SK-N-SH (cell line): ENCODE data around the gene SUPT3H. TPM values are rescaled to one million over a fixed set of nuclear protein-coding genes. Genes with fewer than 3 reads are reported as not detected.

Source experiments
- CTCF ChIA-PET: fragments of 300-600, 350-600 bp; formaldehyde crosslinking; extraction: SDS; loops from one replicate; lab custom pipeline; 2021; lab: Yijun Ruan, JAX
- POLR2A ChIA-PET: fragments of 350-600 bp; sonication (Branson Sonifier 250); formaldehyde crosslinking; extraction: SDS; loops from one replicate; lab custom pipeline; 2020; ENCODE audit warnings: antibody characterized with exemption, inconsistent platforms; lab: Yijun Ruan, JAX
- DNase-seq: peaks from one replicate; pipeline ENCODE4 v3.0.0; 2012
- H2AFZ ChIP-seq: fragments of 200-600 bp; sonication (generic); 2 replicates; pipeline ENCODE4 v1.8.1; 2016; ENCODE audit warnings: antibody characterized with exemption, mild to moderate bottlenecking, low read depth
- H3F3A ChIP-seq: fragments of 200-600 bp; sonication (generic); replicated peaks from 2 replicates; pipeline ENCODE3; 2016; ENCODE audit warnings: antibody characterized with exemption, mild to moderate bottlenecking; ENCODE audit not compliant: insufficient read depth
- H3K27ac ChIP-seq, 2 experiments: fragments of 200-500 bp in 1 of 2; fragments of 200-600 bp in 1 of 2; sonication (Bioruptor generic) in 1 of 2; sonication (generic), shearing (Covaris generic) in 1 of 2; 2 replicates each; pipeline versions ENCODE4 v1.5.1 to v1.6.1; 2014 to 2016; ENCODE audit warnings: low read depth in 2 of 2, inconsistent platforms in 1 of 2, low read length in 1 of 2, mild to moderate bottlenecking in 1 of 2, mixed read lengths in 1 of 2
- H3K27me3 ChIP-seq: fragments of 200-600 bp; sonication (generic), shearing (Covaris generic); 2 replicates; pipeline ENCODE4 v1.6.1; 2016; ENCODE audit warnings: mixed run types; ENCODE audit not compliant: insufficient read depth
- H3K36me3 ChIP-seq, 2 experiments: fragments of 200-500 bp in 1 of 2; fragments of 200-600 bp in 1 of 2; sonication (Bioruptor generic) in 1 of 2; sonication (generic) in 1 of 2; replicated peaks in 1 of 2; 2 replicates each; pipeline versions ENCODE3 to v1.5.1; 2014 to 2016; ENCODE audit warnings: low read length in 1 of 2, mild to moderate bottlenecking in 1 of 2; ENCODE audit not compliant: insufficient read depth in 2 of 2, control insufficient read depth in 1 of 2
- H3K4me1 ChIP-seq, 2 experiments: fragments of 200-500 bp in 1 of 2; fragments of 200-600 bp in 1 of 2; sonication (Bioruptor generic) in 1 of 2; sonication (generic), shearing (Covaris generic) in 1 of 2; 2 replicates each; pipeline versions ENCODE4 v1.5.1 to v1.6.1; 2014 to 2016; ENCODE audit warnings: low read depth in 1 of 2, low read length in 1 of 2, mixed run types in 1 of 2; ENCODE audit not compliant: insufficient read depth in 2 of 2, control insufficient read depth in 1 of 2
- H3K4me2 ChIP-seq: fragments of 200-600 bp; sonication (generic), shearing (Covaris generic); 2 replicates; pipeline ENCODE4 v1.6.1; 2017; ENCODE audit warnings: mixed run types
- H3K4me3 ChIP-seq, 2 experiments: fragments of 200-500 bp in 1 of 2; fragments of 200-600 bp in 1 of 2; sonication (Bioruptor generic) in 1 of 2; sonication (generic), shearing (Covaris generic) in 1 of 2; 2 replicates each; pipeline versions ENCODE4 v1.5.1 to v1.8.1; 2014 to 2016; ENCODE audit warnings: low read depth in 2 of 2, inconsistent platforms in 1 of 2, low read length in 1 of 2, mild to moderate bottlenecking in 1 of 2, mixed read lengths in 1 of 2, moderate library complexity in 1 of 2
- H3K79me2 ChIP-seq: fragments of 200-600 bp; sonication (generic); 2 replicates; pipeline ENCODE4 v1.8.1; 2017; ENCODE audit warnings: mild to moderate bottlenecking; ENCODE audit not compliant: insufficient read depth
- H3K9ac ChIP-seq: fragments of 200-600 bp; sonication (generic); 2 replicates; pipeline ENCODE4 v1.6.1; 2017; ENCODE audit warnings: mixed run types
- H3K9me2 ChIP-seq: fragments of 200-600 bp; sonication (generic); 2 replicates; pipeline ENCODE4 v1.6.1; 2017; ENCODE audit warnings: mixed run types
- H3K9me3 ChIP-seq: fragments of 200-600 bp; sonication (generic); 2 replicates; pipeline ENCODE4 v1.6.1; 2017; ENCODE audit warnings: mixed run types, mild to moderate bottlenecking, moderate library complexity
- H4K20me1 ChIP-seq: fragments of 200-600 bp; sonication (generic); 2 replicates; pipeline ENCODE4 v1.6.1; 2017; ENCODE audit warnings: mild to moderate bottlenecking, mixed run types; ENCODE audit not compliant: insufficient read depth
- CTCF ChIP-seq: fragments of 200-600 bp; sonication (generic); IDR thresholded peaks from 2 replicates; pipeline ENCODE4 v1.6.1; 2017; ENCODE audit warnings: antibody characterized with exemption, mild to moderate bottlenecking, moderate library complexity
- ELF1 ChIP-seq: IDR thresholded peaks from 2 replicates; pipeline ENCODE4 v1.4.0; 2012
- EP300 ChIP-seq, 2 experiments: IDR thresholded peaks; 2 replicates each; pipeline versions ENCODE4 v1.4.0 to v1.6.1; 2012; ENCODE audit warnings: borderline replicate concordance in 1 of 2, low read depth in 1 of 2, low read length in 1 of 2
- EZH2phosphoT487 ChIP-seq: fragments of 200-600 bp; sonication (generic); IDR thresholded peaks from 2 replicates; pipeline ENCODE4 v1.6.1; 2017; ENCODE audit warnings: low read depth, mixed run types, mild to moderate bottlenecking, antibody characterized with exemption, moderate library complexity, borderline replicate concordance
- FOSL2 ChIP-seq: IDR thresholded peaks from 2 replicates; pipeline ENCODE4 v1.4.0; 2012; ENCODE audit warnings: low read depth, mild to moderate bottlenecking, moderate library complexity, borderline replicate concordance
- FOXJ3 ChIP-seq: sonication (generic); formaldehyde crosslinking; IDR thresholded peaks from 2 replicates; pipeline ENCODE4 v1.5.1; 2020; ENCODE audit warnings: mild to moderate bottlenecking, missing genetic modification reagents
- GABPA ChIP-seq: IDR thresholded peaks from 2 replicates; pipeline ENCODE4 v1.4.0; 2012; ENCODE audit warnings: low read depth, mild to moderate bottlenecking
- GATA2 ChIP-seq: sonication (generic); formaldehyde crosslinking; IDR thresholded peaks from 2 replicates; pipeline ENCODE4 v1.5.0; 2020; ENCODE audit warnings: mild to moderate bottlenecking, missing genetic modification reagents
- JUND ChIP-seq: IDR thresholded peaks from 2 replicates; pipeline ENCODE4 v1.4.0; 2012
- MAX ChIP-seq: IDR thresholded peaks from 2 replicates; pipeline ENCODE4 v1.4.0; 2012; ENCODE audit warnings: low read depth
- MXI1 ChIP-seq: IDR thresholded peaks from 2 replicates; pipeline ENCODE4 v1.6.1; 2012; ENCODE audit warnings: mild to moderate bottlenecking, low read depth, low read length, improper control_type of control experiment
- NFIC ChIP-seq: IDR thresholded peaks from 2 replicates; pipeline ENCODE4 v1.4.0; 2012; ENCODE audit warnings: borderline replicate concordance
- NRF1 ChIP-seq: IDR thresholded peaks from 2 replicates; pipeline ENCODE4 v1.6.1; 2012; ENCODE audit warnings: low read depth, mild to moderate bottlenecking, low read length
- POLR2AphosphoS5 ChIP-seq: IDR thresholded peaks from 2 replicates; pipeline ENCODE4 v1.6.1; 2012; ENCODE audit warnings: low read depth, low read length
- RFX5 ChIP-seq: IDR thresholded peaks from 2 replicates; pipeline ENCODE4 v1.6.1; 2012; ENCODE audit warnings: mild to moderate bottlenecking, improper control_type of control experiment, low read length
- RXRA ChIP-seq: IDR thresholded peaks from 2 replicates; pipeline ENCODE4 v1.4.0; 2012; ENCODE audit warnings: low read depth, mild to moderate bottlenecking, borderline replicate concordance
- SIN3A ChIP-seq: IDR thresholded peaks from 2 replicates; pipeline ENCODE4 v1.6.1; 2012; ENCODE audit warnings: low read depth, mild to moderate bottlenecking, low read length, moderate library complexity, borderline replicate concordance
- SMC3 ChIP-seq: IDR thresholded peaks from 2 replicates; pipeline ENCODE4 v1.6.1; 2012; ENCODE audit warnings: low read depth, low read length, improper control_type of control experiment
- TCF12 ChIP-seq: IDR thresholded peaks from 2 replicates; pipeline ENCODE4 v1.4.0; 2012
- TEAD4 ChIP-seq: IDR thresholded peaks from 2 replicates; pipeline ENCODE4 v1.4.0; 2012; ENCODE audit warnings: mild to moderate bottlenecking, borderline replicate concordance; ENCODE audit not compliant: insufficient read depth
- USF2 ChIP-seq: fragments of 150-350 bp; IDR thresholded peaks from 2 replicates; pipeline ENCODE4 v1.6.1; 2017; ENCODE audit warnings: antibody characterized with exemption, low read length, low read depth, borderline replicate concordance
- ZBTB33 ChIP-seq: IDR thresholded peaks from 2 replicates; pipeline ENCODE4 v1.4.0; 2012; ENCODE audit warnings: low read depth, borderline replicate concordance
- WGBS: methylation state at CpG from one replicate; pipeline ENCODE4 v1.1.6; 2017; ENCODE audit warnings: low lambda C conversion rate; 5-methylcytosine and 5-hydroxymethylcytosine counted together
- polyA plus RNA-seq, 3 experiments: library from polyadenylated mRNA; depleted of rRNA; stranded (reverse); fragments of >200 nt; gene quantifications; 2 replicates each; pipeline ENCODE4 v1.2.3, GENCODE V29; 2012

Gene SUPT3H
- polyA plus RNA-seq, 1 of the 3 experiments (the other 2 are of a cell fraction) = 10.9 TPM

GRCh38 chr6:45350186-45350710, 27.5 kb downstream of the SUPT3H start (continued):
- no peak for TF ChIP-seq ZBTB33
- no peak for TF ChIP-seq MAX
- no peak for TF ChIP-seq FOXJ3 (CRISPR knock-in tag)
- TF ChIP-seq EP300 (IDR thresholded peaks at IDR 0.05; ENCODE audit: borderline replicate concordance in 1 of 2, low read depth in 1 of 2, low read length in 1 of 2) = no peak
- TF ChIP-seq FOSL2 = no peak
- no peak for TF ChIP-seq RFX5
- no peak for TF ChIP-seq CTCF
- TF ChIP-seq TCF12 = no peak
- TF ChIP-seq SMC3 = no peak
- no peak for TF ChIP-seq TEAD4
- no peak for TF ChIP-seq GABPA
- no peak for TF ChIP-seq NFIC
- no peak for TF ChIP-seq POLR2AphosphoS5
- TF ChIP-seq ELF1 = no peak
- TF ChIP-seq, all 33 proteins: peak for 0

GRCh38 chr6:45344900-45345299, 32.8 kb downstream of the SUPT3H start:
- no peak for DNase-seq
- Histone ChIP-seq H2AFZ (no peak overlapping the region), H3K9me2 (no peaks in the 10 kb centered on the region), H3K9ac (no peak overlapping the region), H3K4me1 (no peaks in the 10 kb centered on the region; a peak in 1 of 4 replicates), H3K9me3 (no peaks in the 10 kb centered on the region), H3K4me2 (no peak overlapping the region), H3K36me3 (no peaks in the 10 kb centered on the region), H3F3A (no peaks in the 10 kb centered on the region), H3K79me2 (no peaks in the 10 kb centered on the region; the same call in 1 of the 2 replicates), H3K4me3 (no peak overlapping the region), H3K27ac (no peak overlapping the region), H3K27me3 (no peaks in the 10 kb centered on the region), H4K20me1 (no peaks in the 10 kb centered on the region)
- ChIA-PET CTCF (interaction anchor here (0.5 to 1.5 kb wide), 2 partner anchors 17 to 1464 kb away, joined by 3 to 4 read pairs; partner anchors contain the start of gene RUNX2), POLR2A (no interaction called here)
- WGBS = 68% methylated on average over 2 of the region's 2 CpGs
- no peak for TF ChIP-seq EP300 (IDR thresholded peaks at IDR 0.05; ENCODE audit: borderline replicate concordance in 1 of 2, low read depth in 1 of 2, low read length in 1 of 2)
- no peak for TF ChIP-seq ELF1
- TF ChIP-seq USF2 = no peak
- no peak for TF ChIP-seq RXRA
- no peak for TF ChIP-seq GATA2 (CRISPR knock-in tag)
- TF ChIP-seq RFX5 = no peak
- no peak for TF ChIP-seq NFIC
- TF ChIP-seq ZBTB33 = no peak
- TF ChIP-seq CTCF = no peak
- TF ChIP-seq EZH2phosphoT487 = no peak
- no peak for TF ChIP-seq SIN3A
- no peak for TF ChIP-seq NRF1
- TF ChIP-seq FOSL2 = no peak
- TF ChIP-seq JUND = no peak
- no peak for TF ChIP-seq MXI1
